GM21526 (cell line): ENCODE data around the gene SLC37A4.
"Not testable (repeated sequence)": the region's sequence is repeated elsewhere in the genome, so short reads cannot be mapped to it uniquely, and the experiment has no call there.

Experiments used
- ATAC-seq: cut with Tn5 transposase; IDR thresholded peaks from one replicate; pipeline ENCODE4 v1.9.1; 2021; ENCODE audit warnings: moderate library complexity; ENCODE audit not compliant: unreplicated experiment, low FRiP score

The SLC37A4 gene

DNA sequence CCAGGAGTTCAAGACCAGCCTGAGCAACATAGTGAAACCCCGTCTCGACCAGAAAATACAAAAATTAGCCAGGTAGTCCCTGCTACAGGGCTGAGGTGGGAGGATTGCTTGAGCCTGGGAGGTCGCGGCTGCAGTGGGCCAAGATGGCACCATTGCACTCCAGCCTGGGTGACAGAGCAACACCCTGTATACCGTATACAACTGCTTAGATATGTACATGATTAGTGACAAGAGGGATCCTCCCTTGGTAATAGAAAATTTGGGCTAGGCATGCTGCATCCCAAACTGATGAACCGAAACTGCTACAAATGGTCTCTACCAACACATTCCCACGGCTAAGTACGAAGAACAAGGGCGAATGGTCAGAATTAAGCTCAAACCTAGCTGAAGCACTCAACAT, 12.2 kb upstream of the SLC37A4 start:
- no peak for ATAC-seq

- no peak for ATAC-seq
These were observed 11.3 kb upstream of the SLC37A4 start for GRCh38 chr11:119041821-119042514.

- not testable (repeated sequence) for ATAC-seq
These were observed 8.8 kb upstream of the SLC37A4 start for GRCh38 chr11:119039471-119039870.

DNA sequence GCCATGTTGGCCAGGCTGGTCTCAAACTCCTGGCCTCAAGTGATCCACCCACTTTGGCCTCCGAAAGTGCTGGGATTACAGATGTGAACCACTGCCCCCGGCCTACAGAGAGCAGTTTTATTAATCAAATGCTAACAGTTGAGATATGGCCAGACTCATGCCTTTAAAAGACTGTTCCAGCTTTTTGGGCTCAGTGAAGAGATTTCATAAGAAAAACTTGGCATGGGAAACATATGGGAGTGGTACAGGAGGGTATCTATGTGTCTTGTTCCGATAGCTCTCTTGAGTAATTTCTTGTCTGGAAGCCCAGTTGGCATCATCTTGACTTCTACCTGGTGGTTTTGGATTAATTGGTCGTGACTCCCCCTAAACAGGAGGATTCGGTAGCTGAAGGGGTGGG, 8.2 kb upstream of the SLC37A4 start:
- ATAC-seq: no peak

DNA sequence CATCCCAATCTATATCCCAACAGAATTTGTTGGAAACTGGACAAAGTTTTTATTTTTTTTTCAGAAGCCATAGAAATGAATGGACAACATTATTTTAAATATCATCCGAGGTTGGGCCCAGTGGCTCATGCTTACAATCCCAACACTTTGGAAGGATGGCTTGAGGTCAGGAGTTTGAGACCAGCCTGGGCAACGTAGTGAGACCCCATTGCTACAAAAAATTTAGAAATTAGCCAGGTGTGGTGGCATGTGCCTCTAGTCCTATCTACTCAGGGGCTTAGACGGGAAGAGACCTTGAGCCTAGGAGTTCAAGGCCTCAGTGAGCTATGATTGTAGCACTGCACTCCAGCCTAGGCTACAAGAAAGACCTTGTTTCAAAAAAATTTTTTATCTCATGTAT, 4.1 kb upstream of the SLC37A4 start:
- ATAC-seq: no peak

GRCh38 chr11:119033421-119033820, 2.7 kb upstream of the SLC37A4 start:
- not testable (repeated sequence) for ATAC-seq

GRCh38 chr11:119031912-119032280, 1.2 kb upstream of the SLC37A4 start:
- no peak for ATAC-seq

DNA sequence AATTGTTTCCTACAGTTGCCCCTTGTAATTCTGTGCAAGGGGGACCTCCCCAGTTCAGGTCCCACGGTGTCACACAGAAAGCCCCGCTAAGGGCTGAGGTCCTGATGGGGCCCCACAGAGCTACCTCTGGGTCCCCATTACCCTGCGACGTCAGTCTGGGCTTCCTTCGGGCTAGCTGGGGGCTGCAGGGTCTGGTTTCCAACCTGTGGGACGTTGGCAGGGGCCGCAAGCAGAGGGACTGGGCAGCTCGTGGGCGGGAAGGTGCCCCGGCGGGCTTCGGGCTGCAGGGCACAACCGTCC, 698 bp downstream of the SLC37A4 start:
- ATAC-seq: peak; percentile 10

DNA sequence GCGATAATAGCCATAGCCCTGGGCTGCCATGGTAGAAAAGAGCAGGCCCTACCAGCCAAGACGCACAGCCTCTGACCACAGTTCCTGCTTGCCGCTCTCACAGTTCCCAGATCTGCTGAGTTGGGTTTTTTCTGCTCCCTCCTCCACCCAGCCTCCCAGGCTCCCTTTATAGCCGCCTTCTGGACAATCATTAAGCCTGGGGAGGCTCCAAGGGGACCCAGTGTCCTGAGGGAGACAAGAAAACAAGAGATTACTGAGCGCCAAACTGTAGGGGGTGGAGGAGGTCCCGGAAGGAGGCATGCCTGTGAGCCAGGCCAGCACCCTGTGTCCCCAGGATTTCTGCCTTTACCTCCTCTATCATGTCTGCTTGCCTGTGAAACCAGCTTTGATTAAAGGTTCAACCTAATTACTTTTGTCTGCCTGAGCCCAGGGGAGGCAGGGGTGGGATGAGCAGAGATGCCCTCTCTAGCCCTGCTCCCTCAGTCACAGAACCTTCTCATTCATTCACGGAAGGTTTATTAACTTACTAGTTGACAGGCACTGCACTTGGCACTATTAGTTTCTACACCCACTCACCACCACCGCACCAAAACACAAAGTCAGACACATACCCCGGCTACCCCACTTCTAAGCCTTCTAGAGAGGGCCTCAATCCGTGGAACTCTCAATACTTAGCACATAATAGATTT, 1.2 kb downstream of the SLC37A4 start:
- ATAC-seq: peak; percentile 10

GRCh38 chr11:119029069-119029339, 1.7 kb downstream of the SLC37A4 start:
- no peak for ATAC-seq

DNA sequence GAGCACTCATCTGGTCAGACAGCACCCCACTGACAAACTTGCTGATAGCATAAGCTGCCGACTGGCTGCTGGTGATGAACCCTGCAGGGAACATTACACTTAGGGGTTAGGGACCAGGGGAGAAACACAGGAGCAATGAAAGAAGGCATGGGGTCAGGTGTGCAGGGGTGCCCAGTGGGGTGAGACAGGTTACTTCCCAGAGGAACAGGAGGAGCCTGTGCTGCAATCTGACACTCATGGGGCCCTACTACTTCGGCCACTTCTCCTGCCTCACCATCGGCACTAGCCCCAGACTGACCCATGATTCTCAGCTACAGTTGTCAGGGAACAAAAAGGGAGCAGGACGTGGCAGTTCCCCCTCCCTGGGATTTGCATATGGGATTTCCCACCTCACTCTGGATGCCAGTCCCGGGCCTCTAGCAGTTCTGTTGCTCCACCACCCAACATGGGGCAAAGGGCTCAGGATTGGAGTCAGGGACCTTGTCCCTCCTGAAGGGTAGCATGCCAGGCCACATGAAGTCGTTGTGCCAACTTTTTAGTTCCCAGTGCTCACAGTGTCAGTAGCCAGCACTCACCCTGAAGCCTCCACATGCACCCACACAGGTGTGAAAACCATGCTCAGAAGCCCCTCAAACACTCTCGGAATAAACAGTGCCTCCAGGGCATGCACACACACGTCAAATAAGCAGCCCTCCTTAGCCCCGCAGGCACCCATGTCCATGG, 2.2 kb downstream of the SLC37A4 start:
- no peak for ATAC-seq

DNA sequence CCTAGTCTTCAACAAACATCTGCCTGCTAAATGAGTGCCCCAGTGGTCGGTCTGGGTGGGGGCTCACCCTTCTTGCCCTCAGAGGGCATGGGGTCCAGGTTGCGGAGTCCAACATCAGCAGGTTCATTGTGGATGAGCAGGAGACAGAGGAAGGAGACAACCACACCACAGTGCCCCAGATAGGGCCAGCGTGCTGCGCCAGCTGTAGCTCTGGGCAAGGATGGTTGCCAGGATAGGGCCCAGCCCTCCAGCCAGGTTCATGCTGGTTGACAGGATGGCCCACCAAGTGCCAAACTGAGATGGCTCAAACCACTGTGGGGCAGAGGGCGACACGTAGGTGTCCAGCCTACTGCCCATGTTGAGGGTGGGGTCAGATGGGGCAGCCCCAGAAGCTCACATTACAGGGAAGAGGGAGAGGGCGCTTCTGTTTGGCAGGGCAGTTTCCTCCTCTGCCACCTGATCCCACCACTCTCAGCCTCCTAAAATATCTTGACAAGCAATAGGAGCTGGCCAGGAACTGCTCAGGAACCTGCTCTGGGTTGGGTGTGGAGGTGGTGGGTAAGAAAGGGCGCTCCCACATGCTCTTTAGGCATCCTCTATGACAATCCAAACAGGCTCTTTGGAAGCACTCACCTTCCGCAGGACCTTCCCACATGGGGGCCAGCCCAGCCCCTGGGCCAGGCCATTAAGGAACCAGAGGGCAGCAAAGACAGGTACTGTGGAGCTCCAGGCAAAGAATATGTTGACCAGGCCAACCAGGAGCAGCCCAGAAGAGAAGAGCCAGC, 2.9 kb downstream of the SLC37A4 start:
- no peak for ATAC-seq

DNA sequence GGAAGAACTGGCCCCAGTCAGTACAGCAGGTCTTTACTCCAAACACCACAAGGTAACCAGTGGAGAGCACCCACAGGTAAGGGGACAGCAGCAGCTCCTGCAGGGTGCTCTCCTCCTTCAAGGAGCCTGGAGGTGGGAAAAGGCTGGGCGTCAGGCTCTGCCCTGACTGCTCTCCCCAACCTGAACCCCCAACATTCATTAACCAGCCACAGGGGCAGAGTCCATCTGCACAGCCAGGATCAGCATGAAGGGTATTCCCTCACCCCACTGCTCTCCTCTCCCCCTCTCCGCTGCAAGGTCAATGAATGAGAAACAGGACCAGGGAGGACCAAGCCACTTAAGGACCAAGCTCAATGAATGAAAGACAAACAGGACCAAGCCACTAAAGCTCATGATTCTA, 3.7 kb downstream of the SLC37A4 start:
- no peak for ATAC-seq

- ATAC-seq: no peak
These were observed 4.5 kb downstream of the SLC37A4 start for GRCh38 chr11:119025978-119026766.

DNA sequence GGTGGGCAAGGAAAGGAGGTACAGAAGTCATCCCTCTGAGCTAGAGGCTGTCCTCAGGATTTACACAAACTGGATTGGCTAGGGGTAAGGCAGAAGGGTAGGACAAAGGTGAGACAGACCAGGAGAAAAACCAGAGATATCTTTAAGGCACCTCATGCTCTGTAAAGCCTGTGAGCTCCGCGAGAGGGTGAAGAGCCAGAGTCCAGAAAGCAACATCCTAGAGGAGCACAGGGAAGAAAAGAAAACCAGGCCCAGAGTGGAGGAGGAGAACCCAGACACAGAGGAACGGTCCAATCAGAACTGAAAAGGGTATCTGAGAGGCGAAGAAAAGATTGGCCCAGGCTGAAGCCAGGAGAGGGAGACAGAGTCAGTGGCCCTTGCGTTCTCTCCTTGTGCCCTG, 5.1 kb downstream of the SLC37A4 start:
- ATAC-seq: no peak

DNA sequence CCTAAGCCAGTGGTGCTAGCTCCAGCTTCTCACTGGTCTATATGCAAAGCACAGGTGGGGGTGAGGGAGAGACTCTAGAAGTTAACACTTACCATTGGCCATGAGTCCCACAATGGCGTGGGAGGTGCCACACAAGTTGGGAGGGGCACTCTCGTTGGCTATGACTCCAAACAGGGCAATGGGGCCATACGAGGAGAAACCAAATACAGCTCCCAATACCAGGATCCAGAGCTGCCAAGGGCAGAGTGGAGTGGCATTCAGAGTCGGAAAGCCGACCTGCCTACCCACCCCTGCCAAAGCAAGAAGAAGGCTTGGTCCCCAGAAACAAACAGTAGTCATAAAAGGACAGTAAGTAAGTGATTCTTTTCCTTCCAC, 5.6 kb downstream of the SLC37A4 start:
- no peak for ATAC-seq

- ATAC-seq: no peak
These were observed 6.1 kb downstream of the SLC37A4 start for GRCh38 chr11:119024430-119025098.

GRCh38 chr11:119023741-119024140, 6.9 kb downstream of the SLC37A4 start:
- no peak for ATAC-seq

GRCh38 chr11:119021631-119022030, 9.0 kb downstream of the SLC37A4 start:
- no peak for ATAC-seq

- no peak for ATAC-seq
These were observed 10.7 kb downstream of the SLC37A4 start for GRCh38 chr11:119019996-119020395.
